GM18526 (cell line): ENCODE data around the gene CPLX1.

Experiments used
- POLR2A ChIP-seq: IDR thresholded peaks from 3 replicates; pipeline ENCODE4 v1.6.1; 2011; ENCODE audit not compliant: insufficient read length; ENCODE audit errors: extremely low read depth

CPLX1 gene

DNA sequence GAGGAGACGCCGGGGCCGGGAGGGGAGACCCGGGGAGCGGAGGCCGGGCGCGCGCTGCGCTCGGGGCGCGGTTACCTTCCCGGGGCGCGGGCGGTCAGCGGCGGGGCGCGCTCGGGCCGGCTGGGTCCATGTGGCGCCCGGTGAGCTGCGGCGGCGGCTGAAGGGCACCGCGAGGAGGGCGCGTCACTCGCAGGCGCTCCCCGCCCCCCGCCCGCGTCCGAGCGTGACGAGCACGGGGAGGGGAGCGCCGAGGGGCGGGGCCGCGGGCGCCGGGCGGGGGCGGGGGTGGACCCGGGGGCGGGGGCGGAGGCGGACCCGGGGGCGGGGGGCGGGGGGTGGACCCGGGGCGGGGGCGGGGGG is at the start of gene CPLX1:
Gene CPLX1, minus strand, starts transcription at position 159 of the 360 bp plus-strand sequence. CDS start 1,607 bp downstream, outside the sequence.
- TF ChIP-seq POLR2A, result no peak

DNA sequence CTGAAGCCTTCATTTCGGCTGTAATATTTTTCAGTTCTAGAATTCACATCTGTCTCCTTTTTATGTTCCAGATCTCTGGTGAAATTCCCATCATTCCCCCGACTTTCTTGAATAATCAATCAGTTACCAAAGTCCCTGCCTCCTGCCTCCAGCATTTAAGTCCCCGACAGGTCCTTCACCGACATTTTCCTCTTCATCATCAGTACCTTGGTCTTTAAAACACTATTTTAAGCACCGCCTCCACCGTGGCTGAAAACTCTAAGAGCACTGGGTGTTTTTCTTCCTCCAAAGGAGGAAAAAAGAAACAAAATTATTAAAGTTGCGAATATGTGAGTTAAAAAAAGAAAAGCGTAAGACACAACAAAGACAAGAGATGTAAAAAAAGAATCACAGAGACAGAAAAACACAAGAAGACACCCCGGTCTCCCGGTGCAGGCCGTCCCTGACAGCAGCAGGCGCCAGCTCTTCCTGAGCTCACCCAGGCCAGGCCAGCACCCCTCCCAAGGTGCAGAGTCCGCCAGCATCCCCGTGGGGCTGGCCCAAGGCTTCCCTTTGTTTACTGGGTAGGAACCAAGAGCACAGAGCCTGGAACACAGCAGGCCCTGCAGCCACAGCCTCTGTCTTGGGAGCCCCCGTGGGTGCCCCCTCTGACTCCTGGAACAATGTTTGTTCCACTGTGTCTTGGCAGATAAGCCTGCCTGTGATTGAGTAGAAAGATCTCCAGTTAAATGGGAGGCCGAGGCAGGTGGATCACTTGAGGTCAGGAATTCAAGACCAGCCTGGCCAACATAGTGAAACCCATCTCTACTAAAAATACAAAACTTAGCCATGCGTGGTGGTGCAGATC is 49.3 kb upstream of the CPLX1 start:
- no peak for TF ChIP-seq POLR2A

DNA sequence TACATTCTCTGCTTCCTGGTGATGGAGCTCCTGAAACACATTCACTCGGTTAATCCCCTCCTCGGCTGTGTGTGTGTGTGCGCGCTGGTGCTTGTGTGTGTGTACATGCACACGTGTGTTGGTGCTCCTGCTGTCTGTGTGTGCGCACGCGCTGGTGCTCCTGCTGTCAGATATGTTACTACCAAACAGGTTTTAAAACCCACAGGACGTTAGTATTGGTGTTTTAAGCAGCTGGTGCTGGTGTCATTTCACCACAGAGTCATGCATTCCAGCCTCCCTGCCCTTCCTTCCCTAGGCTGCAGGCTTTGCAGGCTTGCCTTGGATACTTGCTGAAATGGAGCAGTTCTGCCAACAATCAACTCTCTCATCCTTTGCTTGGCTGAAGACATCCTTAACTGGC is 48.1 kb upstream of the CPLX1 start:
- no peak for TF ChIP-seq POLR2A

DNA sequence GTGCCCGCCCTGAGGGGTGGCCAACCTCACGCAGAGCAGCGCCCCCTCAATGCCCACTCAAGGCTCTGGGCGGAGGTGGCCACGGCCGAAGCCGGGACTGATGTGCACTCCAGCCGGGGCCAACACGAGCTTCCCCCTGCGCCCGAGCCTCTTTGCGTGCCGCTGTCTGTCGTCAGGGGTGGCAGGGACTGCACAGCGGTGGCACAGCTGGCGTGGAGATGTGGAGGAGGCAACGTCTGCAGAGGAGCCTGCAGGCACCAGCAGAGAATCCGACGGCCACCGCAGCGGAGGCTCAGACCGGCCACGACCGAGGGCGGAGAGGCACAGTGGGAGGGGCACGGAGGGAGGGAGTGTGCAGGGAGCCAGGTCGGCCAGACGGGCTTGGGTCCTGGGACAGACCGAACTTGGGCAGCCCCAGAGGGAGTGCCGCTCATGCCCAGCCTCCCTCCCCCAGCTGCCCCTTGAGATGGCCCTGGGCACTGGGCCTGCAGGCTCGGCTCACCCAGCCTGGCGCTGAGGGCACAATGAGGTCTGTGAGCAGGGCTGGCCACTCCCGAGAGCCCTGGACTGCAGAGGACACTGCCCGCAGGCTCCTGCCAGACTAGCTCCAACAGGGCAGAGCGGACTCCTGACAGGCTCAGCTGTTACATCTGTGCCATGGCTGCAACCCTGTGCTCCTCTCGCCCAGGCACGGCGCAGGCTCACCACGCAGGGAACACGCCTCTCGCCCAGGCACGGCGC is 46.5 kb upstream of the CPLX1 start:
- TF ChIP-seq POLR2A, result no peak

DNA sequence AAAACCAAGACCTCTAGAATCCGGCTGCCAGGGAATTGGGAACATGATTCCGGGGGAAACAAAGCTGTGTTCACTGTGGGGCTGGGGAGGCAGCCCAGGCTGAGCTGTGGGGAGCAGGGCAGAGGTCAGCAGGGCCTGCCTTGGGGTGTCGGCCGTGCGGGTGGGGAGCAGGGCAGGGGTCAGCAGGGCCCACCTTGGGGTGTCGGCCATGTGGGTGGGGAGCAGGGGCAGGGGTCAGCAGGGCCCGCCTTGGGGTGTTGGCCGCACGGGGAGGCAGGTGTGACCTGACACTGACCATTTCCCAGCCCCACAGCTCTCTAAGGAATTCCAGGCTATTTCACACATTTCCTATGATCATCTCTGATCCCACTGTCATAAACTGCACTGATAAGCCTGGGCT is 45.6 kb upstream of the CPLX1 start:
- TF ChIP-seq POLR2A, result no peak

DNA sequence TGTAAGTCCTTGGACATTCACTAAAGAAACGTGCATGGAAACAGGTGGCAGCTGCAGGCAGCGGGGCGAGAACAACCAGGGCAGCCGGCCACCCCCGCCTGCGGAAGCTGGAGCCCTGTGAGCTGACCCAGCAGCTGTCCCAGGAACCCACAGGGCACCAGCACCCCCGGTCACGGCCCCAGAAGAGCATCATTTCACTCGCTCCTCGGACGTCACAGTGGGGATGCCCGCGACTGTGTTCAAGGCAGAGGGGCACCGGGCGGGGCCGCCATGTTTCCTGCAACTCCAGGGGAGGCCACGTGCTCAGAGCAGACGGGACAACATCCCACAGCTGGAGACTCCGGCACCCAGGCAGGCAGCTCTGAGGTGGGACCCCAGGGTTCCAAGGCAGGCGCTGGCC is 45.0 kb upstream of the CPLX1 start:
- no peak for TF ChIP-seq POLR2A

DNA sequence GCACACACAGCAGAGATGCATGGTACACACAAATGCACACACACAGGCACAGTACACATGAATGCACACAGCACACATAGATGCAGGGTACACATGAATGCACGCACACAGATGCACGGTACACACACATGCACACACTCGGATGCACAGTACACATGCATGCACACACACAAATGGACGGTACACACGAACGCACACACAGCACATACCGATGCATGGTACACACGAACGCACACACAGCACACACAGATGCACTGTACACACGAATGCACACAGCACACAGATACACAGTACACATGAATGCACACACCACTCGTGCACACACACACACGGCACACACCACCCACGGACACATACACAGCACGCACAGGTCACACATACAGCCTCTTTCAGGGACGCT is 43.8 kb upstream of the CPLX1 start:
- no peak for TF ChIP-seq POLR2A

DNA sequence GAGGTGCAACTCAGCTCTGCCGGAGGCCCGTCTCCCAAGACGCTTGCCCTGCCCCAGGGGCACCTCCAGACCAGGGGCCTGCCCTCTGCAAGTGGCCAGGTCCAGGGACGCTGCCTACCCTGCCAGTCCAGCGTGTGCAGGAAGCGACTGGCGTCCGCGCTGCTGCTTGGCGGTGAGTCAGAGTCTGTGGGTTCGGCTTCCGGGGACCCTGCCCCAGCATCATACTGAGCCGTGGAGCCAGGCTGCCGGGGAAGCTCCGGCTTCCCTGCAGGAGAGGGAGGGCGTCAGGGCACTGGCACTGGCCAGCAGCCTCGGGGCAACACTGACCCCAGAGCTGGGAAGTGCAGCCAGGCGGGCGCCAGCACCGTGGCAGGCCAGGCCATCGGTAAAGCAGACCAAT is 42.5 kb upstream of the CPLX1 start:
- no peak for TF ChIP-seq POLR2A

DNA sequence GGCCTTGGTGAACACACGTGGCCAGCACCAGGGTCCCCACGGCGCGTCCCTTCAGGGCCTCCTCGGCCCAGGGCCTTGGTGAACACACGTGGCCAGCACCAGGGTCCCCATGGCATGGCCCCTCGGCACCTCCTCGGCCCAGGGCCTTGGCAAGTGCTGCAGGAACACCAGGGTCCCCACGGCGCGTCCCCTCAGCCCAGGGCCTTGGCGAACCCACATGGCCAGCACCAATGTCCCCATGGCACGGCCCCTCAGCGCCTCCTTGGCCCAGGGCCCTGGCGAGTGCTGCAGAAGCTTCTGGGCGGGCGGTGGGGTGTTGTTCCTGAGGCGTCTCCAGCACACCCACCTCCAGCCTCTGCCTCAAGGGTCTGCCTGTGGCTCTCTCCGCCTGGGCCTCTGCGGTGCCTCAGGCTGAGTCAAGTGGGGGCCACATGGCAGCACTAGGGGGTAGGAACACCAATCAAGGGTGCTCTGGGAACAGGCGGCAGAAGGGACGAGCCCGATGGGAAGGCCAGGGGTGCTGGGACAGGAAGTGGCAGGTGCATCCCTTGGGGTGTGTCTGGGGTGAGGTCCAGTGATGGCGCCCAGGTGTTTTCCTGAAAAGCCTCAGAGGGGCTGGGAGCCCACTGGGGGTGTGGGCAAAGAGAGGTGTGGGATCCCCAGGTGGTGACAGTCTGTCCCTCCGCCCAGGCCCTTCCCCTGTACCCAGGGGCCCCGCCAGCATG is 41.8 kb upstream of the CPLX1 start:
- TF ChIP-seq POLR2A, result no peak

DNA sequence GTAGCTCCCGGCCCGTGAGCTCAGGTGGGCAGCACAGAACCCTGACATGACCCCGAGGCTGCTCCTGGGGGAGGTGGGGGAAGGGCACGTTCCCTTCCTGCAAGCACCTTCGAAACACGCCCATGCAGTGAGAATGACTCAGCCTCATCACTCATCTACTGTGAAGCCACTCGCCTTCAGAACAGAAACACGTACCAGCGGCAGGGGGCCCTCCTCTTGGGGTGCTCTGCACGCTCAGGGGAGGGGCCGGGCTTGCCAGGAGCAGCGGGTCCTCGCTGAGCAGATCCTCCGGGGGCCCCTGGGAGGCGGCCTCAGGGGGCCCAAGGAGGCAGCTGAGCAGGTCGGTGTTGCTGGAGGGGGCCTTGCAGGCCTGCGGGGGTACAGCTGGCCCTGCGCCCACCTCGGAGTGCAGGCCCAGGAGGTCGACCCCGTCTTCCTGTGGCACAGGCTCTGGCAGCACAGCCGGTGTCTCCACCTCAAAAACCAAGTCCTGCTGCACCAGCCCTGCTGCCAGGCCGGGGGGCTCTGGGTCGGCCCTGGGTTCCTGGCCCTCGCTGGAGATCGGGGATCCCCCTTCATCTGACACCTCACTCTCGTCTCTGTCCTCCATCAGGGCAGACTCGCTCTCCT is 40.9 kb upstream of the CPLX1 start:
- TF ChIP-seq POLR2A, result no peak

DNA sequence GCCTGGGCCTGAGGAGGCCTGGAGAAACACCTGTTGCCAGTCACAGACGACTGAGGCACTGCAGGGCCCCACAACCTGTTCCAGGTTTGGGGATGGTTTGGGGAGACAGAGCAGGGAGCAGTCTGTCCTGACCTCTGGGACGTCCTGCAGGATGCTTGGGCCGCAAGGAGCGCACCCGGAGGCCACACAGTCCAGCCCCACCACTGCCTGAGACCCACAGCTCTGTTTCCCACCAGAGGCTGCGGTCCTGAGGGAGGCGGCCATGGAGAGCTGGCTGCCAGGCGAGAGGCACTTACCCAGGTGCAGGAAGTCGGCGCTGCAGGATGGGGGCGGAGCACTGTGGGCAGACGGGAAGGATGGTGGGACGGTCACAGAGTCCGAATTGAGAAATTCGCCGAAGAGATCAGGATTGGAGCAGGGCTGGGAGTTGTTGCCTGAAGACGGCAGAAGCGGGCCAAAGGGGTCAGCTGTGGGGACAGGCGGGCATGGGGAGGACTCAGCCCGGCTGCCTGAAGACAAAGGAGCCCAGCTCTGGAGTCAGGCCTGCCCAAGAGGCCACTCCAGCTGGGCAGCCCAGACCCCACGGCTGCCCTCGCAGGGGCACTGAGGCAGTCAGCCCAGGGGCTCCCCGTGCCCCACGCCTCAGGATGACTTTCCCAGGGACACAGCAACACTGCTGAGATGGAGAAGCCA is 40.3 kb upstream of the CPLX1 start:
- TF ChIP-seq POLR2A, result no peak

DNA sequence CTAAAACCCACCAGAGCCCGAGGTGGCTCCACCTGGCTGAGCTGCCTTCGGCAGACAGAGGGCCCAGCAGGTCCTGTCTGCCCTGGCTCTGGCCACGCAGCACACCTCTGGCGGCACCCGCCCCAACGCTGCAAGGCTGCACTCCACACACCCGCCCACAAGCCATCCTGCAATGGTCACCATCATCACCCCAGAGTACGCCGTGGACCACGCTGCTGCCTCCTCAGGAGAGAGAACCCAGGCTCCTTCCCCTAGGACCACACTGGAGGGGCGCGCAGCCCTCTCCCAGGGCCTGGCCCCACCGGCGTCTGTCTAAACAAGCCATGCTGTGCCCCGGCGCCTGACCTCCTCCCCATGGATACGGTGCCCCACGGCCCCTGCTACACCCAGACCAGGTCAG is 39.6 kb upstream of the CPLX1 start:
- no peak for TF ChIP-seq POLR2A

DNA sequence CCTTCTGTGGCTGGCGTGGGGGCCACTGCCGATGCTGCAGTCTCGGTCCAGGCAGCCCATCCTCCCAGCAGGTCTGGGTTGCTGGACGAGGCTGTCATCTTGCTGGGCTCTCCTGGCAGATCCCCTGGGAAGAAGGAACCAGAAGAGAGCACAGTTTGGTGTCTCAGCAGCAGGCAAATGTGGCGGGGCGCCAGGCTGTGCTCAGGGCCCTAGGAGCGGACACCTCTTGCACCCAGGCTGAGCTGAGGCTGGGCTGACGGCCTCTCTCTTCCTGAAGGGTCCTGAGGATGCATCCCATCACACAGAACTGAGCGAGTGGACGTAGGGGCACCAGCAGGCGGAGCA is 39.2 kb upstream of the CPLX1 start:
- no peak for TF ChIP-seq POLR2A

DNA sequence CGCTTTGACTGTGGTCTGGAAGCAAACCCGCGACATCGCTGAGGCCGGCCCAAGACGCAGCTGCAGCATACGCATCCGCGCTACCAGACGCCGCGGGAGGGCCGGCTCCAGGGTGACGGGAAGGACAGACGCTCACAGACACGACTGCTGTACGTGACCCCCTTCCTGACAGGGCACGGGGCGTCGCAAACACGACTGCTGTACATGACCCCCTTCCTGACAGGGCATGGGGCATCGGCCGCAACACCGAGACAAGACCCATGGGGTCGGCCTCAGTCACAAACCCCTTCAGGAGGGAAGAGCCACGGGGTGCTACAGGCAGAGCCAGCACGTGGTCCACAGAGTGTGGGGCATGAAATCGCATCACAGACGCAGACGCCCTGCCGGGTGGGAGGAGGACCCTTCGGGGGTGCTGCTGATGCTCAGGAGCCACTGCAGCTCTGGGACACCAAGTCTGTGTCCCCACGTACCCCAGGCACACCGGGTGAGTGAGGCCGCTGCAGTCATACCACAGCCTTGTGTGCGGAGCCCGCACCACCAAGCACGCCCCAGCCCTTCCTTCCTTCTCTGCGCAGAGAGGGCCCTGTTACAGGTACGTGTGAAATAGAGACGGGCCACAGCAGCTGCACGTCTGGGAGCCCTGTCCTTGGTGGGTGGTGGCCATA is 38.7 kb upstream of the CPLX1 start:
- no peak for TF ChIP-seq POLR2A
